Kidney (tissue), 14 donors: ENCODE data around the gene TRUB2. TPM values are rescaled to one million over a fixed set of nuclear protein-coding genes. Genes with fewer than 3 reads are reported as not detected.

Experiments used
- DNase-seq, 5 donors: peaks; one replicate each; pipeline ENCODE4 v3.0.0-alpha.2; 2013 to 2020
- FAIRE-seq: peaks from 2 replicates; lab custom pipeline; 2012; peaks lifted over from hg19 to GRCh38; lab: Jason Lieb, UNC
- H3K27ac ChIP-seq, 2 donors: one replicate each; pipeline ENCODE4 v1.7.0; 2013; ENCODE audit warnings: low read depth in 2 of 2, low read length in 2 of 2, inconsistent platforms in 1 of 2
- H3K27me3 ChIP-seq: one replicate; pipeline ENCODE4 v1.7.1; 2013; ENCODE audit warnings: low read length, inconsistent platforms; ENCODE audit not compliant: control insufficient read depth, insufficient read depth
- H3K36me3 ChIP-seq, 3 donors: one replicate each; pipeline versions ENCODE4 v1.7.0 to v1.7.1; 2013; ENCODE audit warnings: low read length in 3 of 3, control low read depth in 1 of 3, inconsistent platforms in 1 of 3; ENCODE audit not compliant: insufficient read depth in 3 of 3, control insufficient read depth in 2 of 3
- H3K4me1 ChIP-seq, 3 donors: one replicate each; pipeline versions ENCODE4 v1.7.0 to v1.7.1; 2013; ENCODE audit warnings: low read length in 3 of 3, inconsistent platforms in 1 of 3, low read depth in 1 of 3; ENCODE audit not compliant: control insufficient read depth in 2 of 3, insufficient read depth in 2 of 3
- H3K4me3 ChIP-seq, 3 donors: one replicate each; pipeline versions ENCODE4 v1.7.0 to v1.8.1; 2013; ENCODE audit warnings: low read length in 3 of 3, control low read depth in 1 of 3, inconsistent platforms in 1 of 3
- H3K9ac ChIP-seq, 3 donors: one replicate each; pipeline versions ENCODE4 v1.7.0 to v1.7.1; 2013; ENCODE audit warnings: low read length in 3 of 3, control low read depth in 1 of 3, inconsistent platforms in 1 of 3
- H3K9me3 ChIP-seq, 3 donors: one replicate each; pipeline versions ENCODE4 v1.7.0 to v1.7.1; 2013; ENCODE audit warnings: low read length in 3 of 3, control low read depth in 1 of 3, inconsistent platforms in 1 of 3; ENCODE audit not compliant: control insufficient read depth in 2 of 3, insufficient read depth in 1 of 3
- intact Hi-C: fragments of 100-400 bp; cut with DNase I; formaldehyde crosslinking; loops from one replicate; pipeline ENCODE4 v1.11.1; 2022
- polyA plus RNA-seq: library from polyadenylated mRNA; stranded (reverse); fragments of 350-450 nt; fragmentation: Illumina TruSeq; extraction: RNeasy Lipid Tissue Mini Kit (QIAGEN cat#74804); gene quantifications from one replicate; pipeline ENCODE4 v1.2.3, GENCODE V29; 2014; ENCODE audit warnings: low read depth, low replicate concordance; ENCODE audit not compliant: insufficient read depth
- total RNA-seq: library from RNA; stranded (reverse); fragmentation: NEBNext Ultra II Directional; extraction: Animal tissue kit (Norgen Biotek cat#: 25700); gene quantifications from one replicate; pipeline ENCODE4 v1.2.1, GENCODE V29; 2021
- TF ChIP-seq, protein P1 (sequence below): IDR thresholded peaks from 3 replicates; pipeline ENCODE4 v1.5.1; 2012; ENCODE audit warnings: mild to moderate bottlenecking, moderate library complexity, borderline replicate concordance; ENCODE audit not compliant: insufficient read depth; ENCODE audit errors: extremely low read depth
- donor health status: control.
- donor health status: control.
- donor health status: control.
- donor health status: control.
- donor health status: control.
- donor health status: DM: yes; HTN: yes; CAD: no.
- donor health status: Normal renal cell carcinoma (clear cell type).

TRUB2 gene
- total and polyA plus RNA-seq, 2 donors from 2014 or later, result 22.4 to 40.8 TPM

DNA sequence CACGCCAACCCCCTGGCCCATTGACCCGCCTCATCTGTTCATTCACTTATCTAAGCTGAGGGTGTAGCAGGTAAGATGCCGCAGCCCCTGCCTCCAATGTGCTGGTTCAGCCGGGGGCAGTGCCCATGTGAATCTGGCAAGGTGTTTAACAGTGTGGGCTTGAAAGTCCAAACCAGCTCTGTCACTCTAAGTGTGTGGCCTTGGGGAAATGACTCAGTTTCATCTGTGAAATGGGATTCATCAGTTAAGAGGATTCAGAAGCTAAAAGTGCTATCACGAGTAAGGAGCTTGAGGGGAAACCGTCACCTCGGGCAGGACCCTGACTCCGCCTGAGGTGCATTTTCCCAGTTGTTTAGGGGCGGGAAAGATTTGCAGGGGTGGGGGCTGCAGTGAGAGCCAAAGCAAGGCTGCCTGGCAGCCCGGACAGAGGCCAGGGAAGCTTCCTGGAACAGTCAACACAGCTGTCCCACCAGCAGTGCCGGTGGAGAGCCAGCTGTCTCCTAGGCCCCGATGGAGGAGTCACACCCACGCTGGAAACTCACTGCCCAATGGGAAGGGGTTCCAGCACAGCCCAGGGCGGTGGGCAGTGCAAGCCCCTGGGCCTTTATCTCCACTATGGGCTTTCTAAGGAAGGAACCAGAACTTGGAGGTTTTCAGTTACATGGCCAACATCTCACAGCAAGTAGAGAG, 39.2 kb upstream of the TRUB2 start:
- H3K27ac ChIP-seq, result no peak overlapping the region
- DNase-seq, result peak in 1 of 5 donors; percentile 18
- H3K36me3 ChIP-seq, result no peaks in the 10 kb centered on the region

DNA sequence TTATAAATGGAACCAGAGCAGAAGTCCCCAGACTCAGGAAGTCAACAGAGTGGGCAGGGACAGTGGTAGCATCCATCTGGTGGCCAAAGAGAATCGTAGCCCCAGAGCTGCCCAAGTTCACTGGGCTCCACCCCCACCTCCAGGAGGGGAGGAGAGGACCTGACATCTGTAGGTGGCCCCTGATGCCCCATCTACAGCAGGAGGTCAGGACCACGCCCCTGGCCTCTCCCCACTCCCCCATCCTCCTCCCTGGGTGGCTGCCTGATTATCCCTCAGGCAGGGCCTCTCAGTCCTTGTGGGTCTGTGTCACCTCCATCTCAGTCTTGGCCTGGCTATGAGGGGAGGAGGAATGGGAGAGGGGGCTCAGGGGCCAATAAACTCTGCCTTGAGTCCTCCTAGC, 38.6 kb upstream of the TRUB2 start:
- intact Hi-C loops, result no loop called here
- peaks cover 0 to under 1% (median under 1%) of the 10 kb centered on the region in 3 donors for H3K36me3 ChIP-seq
- TF ChIP-seq, protein P1, sequence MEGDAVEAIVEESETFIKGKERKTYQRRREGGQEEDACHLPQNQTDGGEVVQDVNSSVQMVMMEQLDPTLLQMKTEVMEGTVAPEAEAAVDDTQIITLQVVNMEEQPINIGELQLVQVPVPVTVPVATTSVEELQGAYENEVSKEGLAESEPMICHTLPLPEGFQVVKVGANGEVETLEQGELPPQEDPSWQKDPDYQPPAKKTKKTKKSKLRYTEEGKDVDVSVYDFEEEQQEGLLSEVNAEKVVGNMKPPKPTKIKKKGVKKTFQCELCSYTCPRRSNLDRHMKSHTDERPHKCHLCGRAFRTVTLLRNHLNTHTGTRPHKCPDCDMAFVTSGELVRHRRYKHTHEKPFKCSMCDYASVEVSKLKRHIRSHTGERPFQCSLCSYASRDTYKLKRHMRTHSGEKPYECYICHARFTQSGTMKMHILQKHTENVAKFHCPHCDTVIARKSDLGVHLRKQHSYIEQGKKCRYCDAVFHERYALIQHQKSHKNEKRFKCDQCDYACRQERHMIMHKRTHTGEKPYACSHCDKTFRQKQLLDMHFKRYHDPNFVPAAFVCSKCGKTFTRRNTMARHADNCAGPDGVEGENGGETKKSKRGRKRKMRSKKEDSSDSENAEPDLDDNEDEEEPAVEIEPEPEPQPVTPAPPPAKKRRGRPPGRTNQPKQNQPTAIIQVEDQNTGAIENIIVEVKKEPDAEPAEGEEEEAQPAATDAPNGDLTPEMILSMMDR, result no peak
- H3K4me3 ChIP-seq, result no peak overlapping the region
- no peaks in the 10 kb centered on the region for H3K27me3 ChIP-seq
- H3K4me1 ChIP-seq, result peaks cover 0 to 19% (median 6%) of the 10 kb centered on the region in 3 donors
- no peak overlapping the region for H3K27ac ChIP-seq
- no peaks in the 10 kb centered on the region for H3K9me3 ChIP-seq
- FAIRE-seq, result no peak
- no peak for DNase-seq
- H3K9ac ChIP-seq, result no peak overlapping the region

More for the DNA sequence above, 39.2 kb upstream of the TRUB2 start:
- H3K9me3 ChIP-seq, result no peaks in the 10 kb centered on the region
- TF ChIP-seq, protein P1, result no peak
- intact Hi-C loops, result no loop called here
- peak overlapping the region in 1 of 3 donors; percentile 56 for H3K9ac ChIP-seq
- peak overlapping the region in 2 of 3 donors; percentile 60 to 77 for H3K4me3 ChIP-seq
- FAIRE-seq, result no peak
- no peaks in the 10 kb centered on the region for H3K27me3 ChIP-seq
- peaks cover 0 to 19% (median 6%) of the 10 kb centered on the region in 3 donors for H3K4me1 ChIP-seq

DNA sequence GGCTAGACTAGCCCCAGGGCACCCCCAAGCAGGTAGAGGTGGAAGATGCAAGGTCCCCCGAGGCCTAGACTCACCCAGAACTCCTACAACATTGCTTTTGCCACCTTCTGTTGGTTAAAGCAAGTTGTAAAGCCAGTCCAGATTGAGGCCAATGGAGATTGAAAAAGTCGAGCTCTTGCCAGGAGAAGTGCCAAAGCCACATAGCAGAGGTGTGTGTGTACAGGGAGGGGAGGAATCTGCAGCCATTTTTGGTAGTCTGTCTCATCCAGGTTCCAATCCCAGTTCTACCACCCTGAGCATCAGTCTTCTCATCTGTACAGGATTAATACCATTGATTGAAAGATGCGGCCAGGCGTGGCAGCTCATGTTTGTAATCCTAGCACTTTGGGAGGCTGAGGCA, 36.6 kb upstream of the TRUB2 start:
- no peak for FAIRE-seq
- Histone ChIP-seq H3K27me3 (no peaks in the 10 kb centered on the region), H3K4me1 (peaks cover 0 to 12% (median 6%) of the 10 kb centered on the region in 3 donors), H3K27ac (no peak overlapping the region), H3K9ac (no peak overlapping the region), H3K9me3 (no peaks in the 10 kb centered on the region), H3K4me3 (no peak overlapping the region), H3K36me3 (peaks cover 0 to 8% (median 7%) of the 10 kb centered on the region in 3 donors)
- no peak for DNase-seq
- TF ChIP-seq, protein P1, result no peak
- intact Hi-C loops, result no loop called here

DNA sequence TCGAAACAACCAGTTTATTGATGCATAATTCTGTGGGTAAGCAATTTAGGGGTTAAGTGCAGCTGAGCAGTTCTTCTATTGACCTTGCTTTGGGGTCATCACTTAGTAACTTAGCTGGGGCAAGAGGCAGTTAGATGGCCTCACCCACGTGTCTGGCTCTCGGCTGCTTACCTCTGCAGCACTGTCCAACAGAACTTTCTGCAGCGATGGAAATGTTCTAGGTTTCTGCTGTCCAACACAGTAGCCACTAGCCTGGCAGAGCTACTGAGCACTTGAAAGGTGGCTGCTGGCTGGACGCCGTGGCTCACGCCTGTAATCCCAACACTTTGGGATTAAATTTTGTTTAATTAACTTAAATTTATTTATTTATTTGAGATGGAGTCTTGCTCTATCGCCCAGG, 35.8 kb upstream of the TRUB2 start:
- FAIRE-seq (no peak), DNase-seq (no peak)
- Histone ChIP-seq H3K9me3 (no peaks in the 10 kb centered on the region), H3K36me3 (peaks cover 0 to 9% (median 7%) of the 10 kb centered on the region in 3 donors), H3K9ac (no peak overlapping the region), H3K27ac (no peak overlapping the region), H3K4me1 (peaks cover 0 to 12% (median 6%) of the 10 kb centered on the region in 3 donors), H3K27me3 (no peaks in the 10 kb centered on the region), H3K4me3 (no peak overlapping the region)
- TF ChIP-seq, protein P1, result no peak
- intact Hi-C loops, result no loop called here
